ENCODE measurements around the gene MYO1E. TPM values are rescaled to one million over a fixed set of nuclear protein-coding genes. Genes with fewer than 3 reads are reported as not detected.
"Not testable (repeated sequence)": the region's sequence is repeated elsewhere in the genome, so short reads cannot be mapped to it uniquely, and the experiment has no call there.

MYO1E gene
- total RNA-seq, 1 donor = 17.3 TPM

- no peak overlapping the region for H3K4me3 ChIP-seq (ENCODE audit: low read length)
- H3K27me3 ChIP-seq (ENCODE audit: insufficient read depth, low read length) = no peaks in the 10 kb centered on the region
- H3K9me3 ChIP-seq (ENCODE audit: low read depth, low read length) = no peaks in the 10 kb centered on the region
- no peaks in the 10 kb centered on the region for H3K4me1 ChIP-seq (ENCODE audit: insufficient read depth, low read length)
Observed at GRCh38 chr15:59153466-59153865, 219.2 kb downstream of the MYO1E start.

GRCh38 chr15:59152694-59153450 is 219.8 kb downstream of the MYO1E start:
- H3K4me1 ChIP-seq (ENCODE audit: insufficient read depth, low read length) = no peaks in the 10 kb centered on the region
- no peak overlapping the region for H3K4me3 ChIP-seq (ENCODE audit: low read length)
- no peaks in the 10 kb centered on the region for H3K27me3 ChIP-seq (ENCODE audit: insufficient read depth, low read length)
- no peaks in the 10 kb centered on the region for H3K9me3 ChIP-seq (ENCODE audit: low read depth, low read length)

- Histone ChIP-seq H3K9me3 (ENCODE audit: low read depth, low read length) (no peaks in the 10 kb centered on the region), H3K4me1 (ENCODE audit: insufficient read depth, low read length) (no peaks in the 10 kb centered on the region), H3K27me3 (ENCODE audit: insufficient read depth, low read length) (no peaks in the 10 kb centered on the region), H3K4me3 (ENCODE audit: low read length) (no peak overlapping the region)
Observed at GRCh38 chr15:59150185-59150584, 222.5 kb downstream of the MYO1E start.

- Histone ChIP-seq H3K4me3 (ENCODE audit: low read length) (no peak overlapping the region), H3K4me1 (ENCODE audit: insufficient read depth, low read length) (no peaks in the 10 kb centered on the region), H3K9me3 (ENCODE audit: low read depth, low read length) (no peaks in the 10 kb centered on the region), H3K27me3 (ENCODE audit: insufficient read depth, low read length) (no peaks in the 10 kb centered on the region)
Observed at GRCh38 chr15:59148153-59148833, 224.4 kb downstream of the MYO1E start.

GRCh38 chr15:59147666-59148065 is 225.0 kb downstream of the MYO1E start:
- Histone ChIP-seq H3K27me3 (ENCODE audit: insufficient read depth, low read length) (no peaks in the 10 kb centered on the region), H3K4me3 (ENCODE audit: low read length) (no peak overlapping the region), H3K9me3 (ENCODE audit: low read depth, low read length) (no peaks in the 10 kb centered on the region), H3K4me1 (ENCODE audit: insufficient read depth, low read length) (no peaks in the 10 kb centered on the region)

- H3K4me3 ChIP-seq (ENCODE audit: low read length); H3K27me3 ChIP-seq (ENCODE audit: insufficient read depth, low read length); H3K4me1 ChIP-seq (ENCODE audit: insufficient read depth, low read length); H3K9me3 ChIP-seq (ENCODE audit: low read depth, low read length): not testable (repeated sequence)
Observed at GRCh38 chr15:59144594-59144993, 228.1 kb downstream of the MYO1E start.

GRCh38 chr15:59143281-59143680 is 229.4 kb downstream of the MYO1E start:
- no peaks in the 10 kb centered on the region for H3K27me3 ChIP-seq (ENCODE audit: insufficient read depth, low read length)
- no peaks in the 10 kb centered on the region for H3K9me3 ChIP-seq (ENCODE audit: low read depth, low read length)
- H3K4me3 ChIP-seq (ENCODE audit: low read length) = no peak overlapping the region
- H3K4me1 ChIP-seq (ENCODE audit: insufficient read depth, low read length) = no peaks in the 10 kb centered on the region

GRCh38 chr15:59140422-59141226 is 232.0 kb downstream of the MYO1E start:
- no peaks in the 10 kb centered on the region for H3K9me3 ChIP-seq (ENCODE audit: low read depth, low read length)
- no peak overlapping the region for H3K4me3 ChIP-seq (ENCODE audit: low read length)
- no peaks in the 10 kb centered on the region for H3K27me3 ChIP-seq (ENCODE audit: insufficient read depth, low read length)
- H3K4me1 ChIP-seq (ENCODE audit: insufficient read depth, low read length) = no peaks in the 10 kb centered on the region

- Histone ChIP-seq H3K27me3 (ENCODE audit: insufficient read depth, low read length) (no peaks in the 10 kb centered on the region), H3K4me1 (ENCODE audit: insufficient read depth, low read length) (no peaks in the 10 kb centered on the region), H3K4me3 (ENCODE audit: low read length) (no peak overlapping the region), H3K9me3 (ENCODE audit: low read depth, low read length) (no peaks in the 10 kb centered on the region)
Observed at GRCh38 chr15:59138243-59138642, 234.4 kb downstream of the MYO1E start.

GRCh38 chr15:59137566-59137965 is 235.1 kb downstream of the MYO1E start:
- Histone ChIP-seq H3K9me3 (ENCODE audit: low read depth, low read length) (no peaks in the 10 kb centered on the region), H3K4me1 (ENCODE audit: insufficient read depth, low read length) (no peaks in the 10 kb centered on the region), H3K4me3 (ENCODE audit: low read length) (no peak overlapping the region), H3K27me3 (ENCODE audit: insufficient read depth, low read length) (no peaks in the 10 kb centered on the region)

GRCh38 chr15:59133929-59134427 is 238.7 kb downstream of the MYO1E start:
- H3K4me3 ChIP-seq (ENCODE audit: low read length) = no peak overlapping the region
- no peaks in the 10 kb centered on the region for H3K4me1 ChIP-seq (ENCODE audit: insufficient read depth, low read length)
- H3K27me3 ChIP-seq (ENCODE audit: insufficient read depth, low read length) = no peaks in the 10 kb centered on the region
- H3K9me3 ChIP-seq (ENCODE audit: low read depth, low read length) = no peaks in the 10 kb centered on the region

GRCh38 chr15:59131969-59132562 is 240.6 kb downstream of the MYO1E start:
- Histone ChIP-seq H3K27me3 (ENCODE audit: insufficient read depth, low read length) (no peaks in the 10 kb centered on the region), H3K9me3 (ENCODE audit: low read depth, low read length) (no peaks in the 10 kb centered on the region), H3K4me1 (ENCODE audit: insufficient read depth, low read length) (no peaks in the 10 kb centered on the region), H3K4me3 (ENCODE audit: low read length) (no peak overlapping the region)

- no peak overlapping the region for H3K4me3 ChIP-seq (ENCODE audit: low read length)
- no peaks in the 10 kb centered on the region for H3K4me1 ChIP-seq (ENCODE audit: insufficient read depth, low read length)
- H3K27me3 ChIP-seq (ENCODE audit: insufficient read depth, low read length) = no peaks in the 10 kb centered on the region
- H3K9me3 ChIP-seq (ENCODE audit: low read depth, low read length) = no peaks in the 10 kb centered on the region
Observed at GRCh38 chr15:59131456-59131855, 241.2 kb downstream of the MYO1E start.

- not testable (repeated sequence) for H3K4me1 ChIP-seq (ENCODE audit: insufficient read depth, low read length); H3K9me3 ChIP-seq (ENCODE audit: low read depth, low read length); H3K27me3 ChIP-seq (ENCODE audit: insufficient read depth, low read length); H3K4me3 ChIP-seq (ENCODE audit: low read length)
Observed at GRCh38 chr15:59127255-59127654, 245.4 kb downstream of the MYO1E start.

GRCh38 chr15:59125683-59126082 is 247.0 kb downstream of the MYO1E start:
- not testable (repeated sequence) for H3K4me1 ChIP-seq (ENCODE audit: insufficient read depth, low read length)

More at GRCh38 chr15:59125683-59126082, 247.0 kb downstream of the MYO1E start:
- H3K4me3 ChIP-seq (ENCODE audit: low read length); H3K9me3 ChIP-seq (ENCODE audit: low read depth, low read length); H3K27me3 ChIP-seq (ENCODE audit: insufficient read depth, low read length): not testable (repeated sequence)

All from mononuclear cell (primary cell).